ENCODE measurements around the gene IL4I1.

IL4I1 gene

DNA sequence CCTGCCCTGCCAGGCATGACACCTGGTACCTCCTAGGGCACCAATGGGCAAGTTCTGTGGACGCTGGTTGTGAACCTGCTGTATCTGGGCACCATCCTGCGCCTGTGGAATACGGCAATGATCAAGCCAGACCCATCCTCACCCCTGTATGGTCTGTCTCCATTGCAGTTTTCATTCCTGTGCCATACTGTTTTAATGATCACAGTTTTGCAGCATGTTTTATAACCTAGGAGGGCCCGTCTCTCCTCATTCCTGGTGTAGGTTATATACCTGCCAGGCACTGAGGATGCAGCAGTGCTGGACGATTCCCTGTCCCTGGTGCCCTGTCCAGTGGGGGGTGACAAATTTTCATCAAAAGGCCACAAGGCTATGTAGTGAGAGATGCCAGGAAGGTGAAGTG, 13.6 kb downstream of the IL4I1 start:
- Histone ChIP-seq H2BK5ac (ENCODE audit: low read length) (no peak overlapping the region), H3K9me3 (replicated peaks in 1 of 2; ENCODE audit: control insufficient read depth in 2 of 2, insufficient read depth in 1 of 2, low read depth in 1 of 2, low read length in 2 of 2) (peaks cover 7 to 14% of the 10 kb centered on the region in 2 donors), H3K4me3 (ENCODE audit: low read length in 2 of 2) (no peak overlapping the region), H2BK120ac (ENCODE audit: low read depth, low read length) (no peak overlapping the region), H3K14ac (ENCODE audit: low read length) (no peak overlapping the region), H2AK5ac (ENCODE audit: low read depth, low read length) (peak overlapping the region; percentile 36), H3K18ac (ENCODE audit: low read length) (no peak overlapping the region), H3K9ac (ENCODE audit: low read depth, low read length, poor library complexity) (no peak overlapping the region), H2BK15ac (ENCODE audit: low read length) (no peak overlapping the region), H3K4ac (ENCODE audit: low read length) (no peak overlapping the region), H3K4me2 (ENCODE audit: insufficient read depth, low read length, poor library complexity, severe bottlenecking) (no peak overlapping the region), H3K79me1 (ENCODE audit: low read depth, low read length) (peaks cover 13% of the 10 kb centered on the region), H3K27ac (replicated peaks; ENCODE audit: low read length) (no peak overlapping the region), H2BK12ac (ENCODE audit: low read length) (no peak overlapping the region), H4K8ac (ENCODE audit: low read depth, low read length) (peak overlapping the region; percentile 23), H2AFZ (ENCODE audit: low read length) (no peak overlapping the region), H3K27me3 (ENCODE audit: control insufficient read depth in 3 of 3, insufficient read depth in 3 of 3, low read depth in 1 of 3, low read length in 3 of 3) (no peaks in the 10 kb centered on the region), H3K36me3 (replicated peaks in 1 of 2; ENCODE audit: control insufficient read depth in 2 of 2, insufficient read depth in 2 of 2, low read length in 2 of 2) (peaks cover 65 to 69% of the 10 kb centered on the region in 2 donors), H4K91ac (ENCODE audit: low read depth, low read length, poor library complexity) (no peak overlapping the region), H3K4me1 (ENCODE audit: control insufficient read depth in 2 of 2, insufficient read depth in 1 of 2, low read depth in 1 of 2, low read length in 2 of 2) (peaks cover 4 to 7% of the 10 kb centered on the region in 2 donors), H3K23ac (ENCODE audit: low read depth, low read length, poor library complexity) (no peak overlapping the region)
- WGBS, 2 donors (ENCODE audit: extremely low coverage in 2 of 2, insufficient read length in 2 of 2, insufficient replicate concordance in 1 of 2) = no CpG with 5 or more reads among the region's 5 CpGs
- DNase-seq (ENCODE audit: low spot score) = no peak

DNA sequence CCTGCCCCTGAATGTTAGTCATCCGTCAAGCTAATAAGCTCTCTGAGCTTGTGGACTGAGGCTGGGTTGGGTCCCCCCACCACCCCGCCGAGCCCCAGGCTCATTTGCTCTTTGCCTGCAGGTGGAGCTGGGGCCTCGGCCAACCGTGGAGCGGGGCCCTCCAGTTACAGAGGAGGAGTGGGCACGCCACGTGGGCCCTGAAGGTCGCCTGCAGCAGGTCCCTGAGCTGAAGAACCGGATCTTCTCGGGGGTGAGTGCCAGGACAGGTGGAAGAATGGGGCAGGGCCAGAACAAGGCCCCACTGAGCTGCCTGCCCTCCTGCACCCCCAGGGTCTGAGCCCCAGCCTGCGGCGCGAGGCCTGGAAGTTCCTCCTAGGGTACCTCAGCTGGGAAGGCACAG, 14.0 kb downstream of the IL4I1 start:
- no peak overlapping the region for H2BK120ac ChIP-seq (ENCODE audit: low read depth, low read length)
- no peak overlapping the region for H3K4me2 ChIP-seq (ENCODE audit: insufficient read depth, low read length, poor library complexity, severe bottlenecking)
- no peak overlapping the region for H3K18ac ChIP-seq (ENCODE audit: low read length)
- WGBS, 2 donors (ENCODE audit: extremely low coverage in 2 of 2, insufficient read length in 2 of 2, insufficient replicate concordance in 1 of 2) = no CpG with 5 or more reads among the region's 14 CpGs
- H3K23ac ChIP-seq (ENCODE audit: low read depth, low read length, poor library complexity) = no peak overlapping the region
- no peak overlapping the region for H2BK12ac ChIP-seq (ENCODE audit: low read length)
- no peak overlapping the region for H3K4me3 ChIP-seq (ENCODE audit: low read length in 2 of 2)
- peaks cover 65 to 69% of the 10 kb centered on the region in 2 donors for H3K36me3 ChIP-seq (replicated peaks in 1 of 2; ENCODE audit: control insufficient read depth in 2 of 2, insufficient read depth in 2 of 2, low read length in 2 of 2)
- H3K4ac ChIP-seq (ENCODE audit: low read length) = no peak overlapping the region
- no peak overlapping the region for H4K91ac ChIP-seq (ENCODE audit: low read depth, low read length, poor library complexity)
- H2AK5ac ChIP-seq (ENCODE audit: low read depth, low read length) = peak overlapping the region; percentile 36
- no peak overlapping the region for H3K14ac ChIP-seq (ENCODE audit: low read length)
- no peak overlapping the region for H2BK15ac ChIP-seq (ENCODE audit: low read length)
- no peak for DNase-seq (ENCODE audit: low spot score)
- H2BK5ac ChIP-seq (ENCODE audit: low read length) = no peak overlapping the region
- H4K8ac ChIP-seq (ENCODE audit: low read depth, low read length) = peak overlapping the region; percentile 23
- peaks cover 5 to 7% of the 10 kb centered on the region in 2 donors for H3K4me1 ChIP-seq (ENCODE audit: control insufficient read depth in 2 of 2, insufficient read depth in 1 of 2, low read depth in 1 of 2, low read length in 2 of 2)
- no peak overlapping the region for H3K27ac ChIP-seq (replicated peaks; ENCODE audit: low read length)
- no peak overlapping the region for H3K9ac ChIP-seq (ENCODE audit: low read depth, low read length, poor library complexity)
- H3K79me1 ChIP-seq (ENCODE audit: low read depth, low read length) = peaks cover 13% of the 10 kb centered on the region
- no peaks in the 10 kb centered on the region for H3K27me3 ChIP-seq (ENCODE audit: control insufficient read depth in 3 of 3, insufficient read depth in 3 of 3, low read depth in 1 of 3, low read length in 3 of 3)
- no peak overlapping the region for H2AFZ ChIP-seq (ENCODE audit: low read length)
- H3K9me3 ChIP-seq (replicated peaks in 1 of 2; ENCODE audit: control insufficient read depth in 2 of 2, insufficient read depth in 1 of 2, low read depth in 1 of 2, low read length in 2 of 2) = peaks cover 7 to 14% of the 10 kb centered on the region in 2 donors

DNA sequence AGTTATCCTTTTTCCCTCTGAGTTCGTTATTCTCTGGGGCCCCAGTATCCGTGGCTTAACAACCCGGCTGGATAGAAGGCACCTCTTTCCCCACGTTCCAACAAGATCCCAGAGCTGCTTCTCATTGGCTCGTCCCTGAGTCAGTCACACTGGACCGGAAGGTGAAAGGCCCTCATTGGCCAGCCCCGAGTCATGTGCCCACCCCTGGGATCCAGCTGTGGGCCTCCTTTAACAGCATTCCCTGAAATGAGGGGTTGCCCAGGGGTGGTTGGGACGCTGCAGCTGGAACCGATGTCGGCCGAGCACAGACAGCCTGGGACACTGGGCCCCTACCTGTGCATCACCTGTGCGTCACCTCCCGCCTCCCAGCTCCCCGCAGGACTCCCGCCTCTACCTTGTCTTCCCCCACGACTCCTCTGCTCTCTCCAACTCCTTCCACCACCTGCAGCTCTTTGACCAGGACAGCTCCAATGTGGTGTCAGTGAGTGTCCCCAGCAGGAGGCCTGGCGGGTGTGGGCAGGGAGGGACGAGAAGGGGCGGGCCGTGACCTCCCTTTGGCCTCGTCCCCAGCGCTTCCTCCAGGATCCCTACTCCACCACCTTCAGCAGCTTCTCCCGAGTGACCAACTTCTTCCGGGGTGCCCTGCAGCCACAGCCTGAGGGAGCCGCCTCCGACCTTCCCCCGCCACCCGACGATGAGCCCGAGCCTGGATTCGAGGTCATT, 14.9 kb downstream of the IL4I1 start:
- no peak overlapping the region for H4K91ac ChIP-seq (ENCODE audit: low read depth, low read length, poor library complexity)
- H3K79me1 ChIP-seq (ENCODE audit: low read depth, low read length) = peaks cover 13% of the 10 kb centered on the region
- no peak for DNase-seq (ENCODE audit: low spot score)
- H3K14ac ChIP-seq (ENCODE audit: low read length) = no peak overlapping the region
- peak overlapping the region; percentile 14 for H3K23ac ChIP-seq (ENCODE audit: low read depth, low read length, poor library complexity)
- H3K18ac ChIP-seq (ENCODE audit: low read length) = no peak overlapping the region
- H2BK120ac ChIP-seq (ENCODE audit: low read depth, low read length) = no peak overlapping the region
- no peak overlapping the region for H3K4ac ChIP-seq (ENCODE audit: low read length)
- no peak overlapping the region for H4K8ac ChIP-seq (ENCODE audit: low read depth, low read length)
- H2BK12ac ChIP-seq (ENCODE audit: low read length) = no peak overlapping the region
- H3K4me2 ChIP-seq (ENCODE audit: insufficient read depth, low read length, poor library complexity, severe bottlenecking) = no peak overlapping the region
- peaks cover 5 to 7% of the 10 kb centered on the region in 2 donors for H3K4me1 ChIP-seq (ENCODE audit: control insufficient read depth in 2 of 2, insufficient read depth in 1 of 2, low read depth in 1 of 2, low read length in 2 of 2)
- no peak overlapping the region for H2AFZ ChIP-seq (ENCODE audit: low read length)
- H3K36me3 ChIP-seq (replicated peaks in 1 of 2; ENCODE audit: control insufficient read depth in 2 of 2, insufficient read depth in 2 of 2, low read length in 2 of 2) = peaks cover 62 to 69% of the 10 kb centered on the region in 2 donors
- H3K4me3 ChIP-seq (ENCODE audit: low read length in 2 of 2) = no peak overlapping the region
- no peaks in the 10 kb centered on the region for H3K27me3 ChIP-seq (ENCODE audit: control insufficient read depth in 3 of 3, insufficient read depth in 3 of 3, low read depth in 1 of 3, low read length in 3 of 3)
- no peak overlapping the region for H2BK5ac ChIP-seq (ENCODE audit: low read length)
- H3K9ac ChIP-seq (ENCODE audit: low read depth, low read length, poor library complexity) = no peak overlapping the region
- H3K9me3 ChIP-seq (replicated peaks in 1 of 2; ENCODE audit: control insufficient read depth in 2 of 2, insufficient read depth in 1 of 2, low read depth in 1 of 2, low read length in 2 of 2) = peaks cover 7 to 14% of the 10 kb centered on the region in 2 donors
- no CpG with 5 or more reads among the region's 31 CpGs for WGBS, 2 donors (ENCODE audit: extremely low coverage in 2 of 2, insufficient read length in 2 of 2, insufficient replicate concordance in 1 of 2)
- no peak overlapping the region for H2AK5ac ChIP-seq (ENCODE audit: low read depth, low read length)
- H2BK15ac ChIP-seq (ENCODE audit: low read length) = no peak overlapping the region
- H3K27ac ChIP-seq (replicated peaks; ENCODE audit: low read length) = no peak overlapping the region

DNA sequence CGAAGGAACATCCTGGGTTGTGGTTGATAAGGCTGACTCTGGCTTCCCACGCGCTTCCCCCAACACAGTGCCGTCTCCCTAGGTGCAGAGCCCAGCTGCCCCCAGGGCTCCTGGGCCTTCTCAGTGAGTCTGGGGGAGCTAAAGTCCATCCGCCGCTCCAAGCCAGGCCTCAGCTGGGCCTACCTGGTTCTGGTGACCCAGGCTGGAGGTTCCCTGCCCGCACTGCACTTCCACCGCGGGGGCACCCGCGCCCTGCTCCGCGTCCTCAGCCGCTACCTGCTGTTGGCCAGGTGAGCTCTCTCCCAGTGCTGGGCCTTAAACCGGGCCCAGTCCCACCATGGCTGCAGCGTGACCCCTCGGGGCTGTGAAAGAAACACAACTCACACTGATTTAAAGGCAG, 15.5 kb downstream of the IL4I1 start:
- Histone ChIP-seq H3K23ac (ENCODE audit: low read depth, low read length, poor library complexity) (peak overlapping the region; percentile 9), H3K4ac (ENCODE audit: low read length) (no peak overlapping the region), H4K91ac (ENCODE audit: low read depth, low read length, poor library complexity) (no peak overlapping the region), H3K9ac (ENCODE audit: low read depth, low read length, poor library complexity) (no peak overlapping the region), H3K36me3 (replicated peaks in 1 of 2; ENCODE audit: control insufficient read depth in 2 of 2, insufficient read depth in 2 of 2, low read length in 2 of 2) (peaks cover 61 to 64% of the 10 kb centered on the region in 2 donors), H3K27me3 (ENCODE audit: control insufficient read depth in 3 of 3, insufficient read depth in 3 of 3, low read depth in 1 of 3, low read length in 3 of 3) (no peaks in the 10 kb centered on the region), H2AFZ (ENCODE audit: low read length) (no peak overlapping the region), H2BK5ac (ENCODE audit: low read length) (peak overlapping the region; percentile 45), H3K4me3 (ENCODE audit: low read length in 2 of 2) (no peak overlapping the region), H4K8ac (ENCODE audit: low read depth, low read length) (no peak overlapping the region), H3K9me3 (replicated peaks in 1 of 2; ENCODE audit: control insufficient read depth in 2 of 2, insufficient read depth in 1 of 2, low read depth in 1 of 2, low read length in 2 of 2) (peaks cover 7 to 14% of the 10 kb centered on the region in 2 donors), H3K14ac (ENCODE audit: low read length) (no peak overlapping the region), H3K79me1 (ENCODE audit: low read depth, low read length) (peaks cover 13% of the 10 kb centered on the region), H2BK120ac (ENCODE audit: low read depth, low read length) (no peak overlapping the region), H3K4me1 (ENCODE audit: control insufficient read depth in 2 of 2, insufficient read depth in 1 of 2, low read depth in 1 of 2, low read length in 2 of 2) (peaks cover 5 to 7% of the 10 kb centered on the region in 2 donors), H2BK12ac (ENCODE audit: low read length) (no peak overlapping the region), H3K18ac (ENCODE audit: low read length) (no peak overlapping the region), H3K27ac (replicated peaks; ENCODE audit: low read length) (no peak overlapping the region), H2AK5ac (ENCODE audit: low read depth, low read length) (no peak overlapping the region), H2BK15ac (ENCODE audit: low read length) (no peak overlapping the region), H3K4me2 (ENCODE audit: insufficient read depth, low read length, poor library complexity, severe bottlenecking) (no peak overlapping the region)
- DNase-seq (ENCODE audit: low spot score) = no peak
- no CpG with 5 or more reads among the region's 17 CpGs for WGBS, 2 donors (ENCODE audit: extremely low coverage in 2 of 2, insufficient read length in 2 of 2, insufficient replicate concordance in 1 of 2)
